Measurements from ENCODE around the gene PCNX3.

The PCNX3 gene

GRCh38 chr11:65654375-65655349 lies 39.1 kb downstream of the PCNX3 start:
- no peak for TF ChIP-seq CTCF (conservative IDR thresholded peaks at IDR 0.05; ENCODE audit: low read length)
- TF ChIP-seq EZH2phosphoT487 (IDR thresholded peaks at IDR 0.05; ENCODE audit: borderline replicate concordance), result no peak
- H3K4me2 ChIP-seq (ENCODE audit: low read depth, low read length, poor library complexity, severe bottlenecking), result peak overlapping the region; percentile 99
- H4K20me1 ChIP-seq (ENCODE audit: insufficient read depth, low read length, poor library complexity, severe bottlenecking), result peaks cover 4% of the 10 kb centered on the region
- peaks cover 54% of the 10 kb centered on the region; the same call in 1 of the 2 replicates for H3K36me3 ChIP-seq (ENCODE audit: insufficient read depth, low read length)
- no peak overlapping the region for H2AFZ ChIP-seq (ENCODE audit: low read length)
- no peaks in the 10 kb centered on the region for H3K9me3 ChIP-seq (ENCODE audit: insufficient read depth, low read depth, low read length)
- H3K9me2 ChIP-seq (replicated peaks; ENCODE audit: low read depth, low read length), result no peaks in the 10 kb centered on the region
- peak overlapping the region; percentile 78 for H3K4me3 ChIP-seq (ENCODE audit: low read length, poor library complexity, severe bottlenecking)
- peaks cover 8% of the 10 kb centered on the region for H3F3A ChIP-seq (ENCODE audit: low read depth)
- H3K9ac ChIP-seq (ENCODE audit: low read depth, low read length, poor library complexity, severe bottlenecking), result peak overlapping the region; percentile 93
- H3K27me3 ChIP-seq (ENCODE audit: insufficient read depth, low read length, poor library complexity, severe bottlenecking), result no peaks in the 10 kb centered on the region
- H3K79me2 ChIP-seq (ENCODE audit: insufficient read depth, low read length), result peaks cover 28% of the 10 kb centered on the region; the same call in 1 of the 2 replicates
- H3K4me1 ChIP-seq (ENCODE audit: insufficient read depth, low read length, poor library complexity, severe bottlenecking), result peaks cover 25% of the 10 kb centered on the region

- no peak overlapping the region for H3K4me3 ChIP-seq (ENCODE audit: low read length, poor library complexity, severe bottlenecking)
- H3K9me2 ChIP-seq (replicated peaks; ENCODE audit: low read depth, low read length), result no peaks in the 10 kb centered on the region
- no peak overlapping the region for H3K4me2 ChIP-seq (ENCODE audit: low read depth, low read length, poor library complexity, severe bottlenecking)
- H3K4me1 ChIP-seq (ENCODE audit: insufficient read depth, low read length, poor library complexity, severe bottlenecking), result peaks cover 25% of the 10 kb centered on the region
- H4K20me1 ChIP-seq (ENCODE audit: insufficient read depth, low read length, poor library complexity, severe bottlenecking), result peaks cover 12% of the 10 kb centered on the region
- H3K36me3 ChIP-seq (ENCODE audit: insufficient read depth, low read length), result peaks cover 58% of the 10 kb centered on the region; the same call in 1 of the 2 replicates
- no peak overlapping the region for H2AFZ ChIP-seq (ENCODE audit: low read length)
- no peaks in the 10 kb centered on the region for H3K27me3 ChIP-seq (ENCODE audit: insufficient read depth, low read length, poor library complexity, severe bottlenecking)
- H3K9me3 ChIP-seq (ENCODE audit: insufficient read depth, low read depth, low read length), result no peaks in the 10 kb centered on the region
- TF ChIP-seq CTCF (conservative IDR thresholded peaks at IDR 0.05; ENCODE audit: low read length) (no peak), EZH2phosphoT487 (IDR thresholded peaks at IDR 0.05; ENCODE audit: borderline replicate concordance) (no peak)
- H3K9ac ChIP-seq (ENCODE audit: low read depth, low read length, poor library complexity, severe bottlenecking), result no peak overlapping the region
- peaks cover 8% of the 10 kb centered on the region for H3F3A ChIP-seq (ENCODE audit: low read depth)
- peaks cover 39% of the 10 kb centered on the region for H3K79me2 ChIP-seq (ENCODE audit: insufficient read depth, low read length)
Measured at GRCh38 chr11:65655570-65656332, 40.2 kb downstream of the PCNX3 start.

GRCh38 chr11:65657426-65657825 lies 41.9 kb downstream of the PCNX3 start:
- Histone ChIP-seq H3K36me3 (ENCODE audit: insufficient read depth, low read length) (peaks cover 58% of the 10 kb centered on the region; the same call in 1 of the 2 replicates), H3K4me1 (ENCODE audit: insufficient read depth, low read length, poor library complexity, severe bottlenecking) (peaks cover 27% of the 10 kb centered on the region), H3K9ac (ENCODE audit: low read depth, low read length, poor library complexity, severe bottlenecking) (no peak overlapping the region), H4K20me1 (ENCODE audit: insufficient read depth, low read length, poor library complexity, severe bottlenecking) (peaks cover 29% of the 10 kb centered on the region), H3K9me2 (replicated peaks; ENCODE audit: low read depth, low read length) (no peaks in the 10 kb centered on the region), H3F3A (ENCODE audit: low read depth) (peaks cover 8% of the 10 kb centered on the region), H3K9me3 (ENCODE audit: insufficient read depth, low read depth, low read length) (no peaks in the 10 kb centered on the region), H2AFZ (ENCODE audit: low read length) (no peak overlapping the region), H3K79me2 (ENCODE audit: insufficient read depth, low read length) (peaks cover 56% of the 10 kb centered on the region), H3K27me3 (ENCODE audit: insufficient read depth, low read length, poor library complexity, severe bottlenecking) (no peaks in the 10 kb centered on the region), H3K4me2 (ENCODE audit: low read depth, low read length, poor library complexity, severe bottlenecking) (no peak overlapping the region), H3K4me3 (ENCODE audit: low read length, poor library complexity, severe bottlenecking) (no peak overlapping the region)
- TF ChIP-seq EZH2phosphoT487 (IDR thresholded peaks at IDR 0.05; ENCODE audit: borderline replicate concordance) (no peak), CTCF (conservative IDR thresholded peaks at IDR 0.05; ENCODE audit: low read length) (no peak)
